HG03103 (cell line): ENCODE data around the gene ACKR2.
"Not testable (repeated sequence)": the region's sequence is repeated elsewhere in the genome, so short reads cannot be mapped to it uniquely, and the experiment has no call there.

Source experiments
- ATAC-seq: cut with Tn5 transposase; IDR thresholded peaks from one replicate; pipeline ENCODE4 v1.9.1; 2021; ENCODE audit warnings: low read depth; ENCODE audit not compliant: unreplicated experiment

Gene ACKR2

DNA sequence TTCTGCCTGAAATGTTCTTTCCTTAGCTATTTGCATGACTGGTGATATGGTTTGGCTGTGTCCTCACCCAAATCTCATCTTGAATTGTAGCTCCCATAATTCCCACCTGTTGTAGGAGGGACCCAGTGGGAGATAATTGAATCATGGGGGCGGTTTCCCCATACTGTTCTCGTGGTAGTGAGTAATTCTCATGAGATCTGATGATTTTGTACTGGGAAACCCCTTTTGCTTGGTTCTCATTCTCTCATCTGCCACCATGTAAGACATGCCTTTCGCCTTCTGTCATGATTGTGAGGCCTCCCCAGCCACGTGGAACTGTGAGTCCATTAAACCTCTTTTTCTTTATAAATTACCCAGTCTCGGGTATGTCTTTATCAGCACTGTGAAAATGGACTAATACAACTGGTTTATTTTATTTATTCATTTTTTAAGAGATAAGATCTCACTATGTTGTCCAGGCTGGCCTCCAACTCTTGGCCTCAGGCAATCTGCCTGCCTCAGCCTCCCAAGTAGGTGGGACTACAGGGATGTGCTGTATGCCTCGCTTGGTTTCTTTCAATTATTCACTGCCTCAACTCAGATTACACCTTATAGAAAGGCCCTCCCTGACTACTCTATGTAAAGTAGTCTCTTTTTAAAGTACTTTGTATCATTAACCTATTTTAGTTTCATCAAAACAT lies 74.1 kb downstream of the ACKR2 start:
- not testable (repeated sequence) for ATAC-seq

- no peak for ATAC-seq
Observed at GRCh38 chr3:42884324-42884723, 75.1 kb downstream of the ACKR2 start.

DNA sequence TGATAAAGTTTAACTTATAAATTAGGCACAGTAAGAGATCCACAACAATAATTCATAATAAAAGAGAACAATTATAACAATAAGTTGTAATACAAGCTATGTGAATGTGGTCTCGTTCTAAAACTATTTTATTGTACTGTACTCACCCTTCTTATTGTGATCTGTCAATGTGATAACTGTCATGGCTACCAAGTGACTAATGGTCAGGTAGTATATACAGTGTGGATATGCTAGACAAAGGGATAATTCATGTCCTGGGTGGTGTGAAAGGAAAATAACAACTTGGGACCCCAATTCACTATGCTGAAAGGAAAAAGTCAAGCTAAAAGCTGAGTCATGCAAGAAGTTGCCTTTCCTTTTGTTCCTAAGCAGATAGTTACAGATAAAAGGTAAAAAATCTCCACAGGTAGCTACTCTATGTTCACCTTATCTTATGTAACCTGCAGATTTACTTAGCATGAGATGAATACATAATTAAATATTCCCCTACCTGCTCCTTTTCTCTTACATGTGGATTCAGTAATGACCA lies 77.1 kb downstream of the ACKR2 start:
- no peak for ATAC-seq

DNA sequence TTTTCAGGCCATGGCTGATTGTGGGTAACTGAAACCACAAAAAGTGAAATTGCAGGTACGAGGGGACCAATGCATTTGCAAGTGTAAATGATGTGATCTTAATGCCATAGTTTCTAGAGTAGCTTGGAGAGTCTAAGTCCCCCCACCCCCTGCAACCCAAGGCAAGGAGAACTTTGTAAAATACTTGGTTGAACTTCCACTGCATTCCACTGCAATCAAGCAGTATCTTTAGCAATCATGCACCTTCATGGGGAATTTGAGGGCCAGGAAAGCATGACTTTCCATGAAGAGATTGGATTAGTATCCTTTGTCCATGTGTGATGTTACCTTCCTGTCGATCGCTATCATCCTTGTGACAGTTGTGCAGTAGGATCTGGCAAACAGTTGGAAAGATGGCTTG lies 77.8 kb downstream of the ACKR2 start:
- no peak for ATAC-seq

- no peak for ATAC-seq
Observed at GRCh38 chr3:42891042-42891441, 81.8 kb downstream of the ACKR2 start.

GRCh38 chr3:42892169-42892568 lies 82.9 kb downstream of the ACKR2 start:
- ATAC-seq, result no peak

DNA sequence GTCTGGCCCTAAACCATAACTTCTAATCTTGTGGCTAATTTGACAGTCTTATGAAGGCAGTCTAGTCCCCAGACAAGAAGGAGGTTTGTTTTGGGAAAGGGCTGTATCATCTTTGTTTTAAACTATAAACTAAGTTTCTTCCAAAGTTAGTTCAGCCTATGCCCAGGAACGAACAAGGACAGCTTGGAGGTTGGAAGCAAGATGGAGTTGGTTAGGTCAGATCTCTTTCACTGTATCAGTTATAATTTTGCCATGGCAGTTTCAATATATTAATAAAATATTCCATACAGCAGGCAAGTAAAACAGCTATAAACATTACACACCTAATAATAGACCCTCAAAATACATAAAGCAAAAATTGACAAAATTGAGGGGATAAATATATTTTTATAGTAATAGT lies 83.6 kb downstream of the ACKR2 start:
- no peak for ATAC-seq

DNA sequence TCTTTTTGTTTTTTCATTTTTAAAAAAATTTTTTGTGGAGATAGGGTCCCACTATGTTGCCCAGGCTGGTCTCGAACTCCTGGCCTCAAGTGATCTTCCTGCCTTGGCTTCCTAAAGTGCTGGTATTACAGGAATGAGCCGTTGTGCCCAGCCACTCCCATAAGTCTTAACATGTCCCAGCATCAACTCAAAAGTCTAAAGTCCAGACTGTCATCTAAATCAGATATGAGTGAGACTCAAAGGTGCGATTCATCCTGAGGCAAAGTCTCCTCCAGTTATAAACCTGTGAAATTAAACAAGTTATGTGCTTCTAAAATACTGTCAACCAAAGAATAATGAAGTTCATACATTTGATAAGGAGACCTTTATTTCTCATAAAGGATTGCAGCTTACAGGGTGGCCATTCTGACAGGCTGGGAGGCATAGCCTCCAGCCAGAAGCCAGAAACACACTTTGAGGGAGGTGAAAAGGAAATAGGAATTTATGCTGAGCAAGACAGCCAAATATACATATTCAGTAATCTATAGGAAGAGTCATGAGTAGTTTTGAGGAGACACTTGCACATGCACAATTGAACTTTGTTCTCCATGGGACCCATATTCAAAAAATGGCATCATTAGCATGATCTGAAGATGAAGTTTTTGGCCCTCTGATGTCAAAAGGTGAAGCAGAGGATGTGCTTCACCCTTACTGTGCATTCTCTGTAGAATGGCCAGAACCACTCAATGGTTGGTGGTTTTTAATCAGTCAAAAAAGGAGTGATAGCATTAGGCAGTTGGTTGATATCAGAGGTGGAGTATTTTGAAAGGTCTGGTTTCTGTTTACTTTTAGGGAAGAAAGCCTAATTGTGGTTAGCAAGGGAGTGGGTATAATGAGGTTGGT lies 85.7 kb downstream of the ACKR2 start:
- no peak for ATAC-seq

- ATAC-seq, result no peak
Observed at GRCh38 chr3:42895580-42895868, 86.3 kb downstream of the ACKR2 start.

GRCh38 chr3:42898896-42899675 lies 89.8 kb downstream of the ACKR2 start:
- ATAC-seq, result no peak

- ATAC-seq, result no peak
Observed at GRCh38 chr3:42900226-42901072, 91.2 kb downstream of the ACKR2 start.

- ATAC-seq, result no peak
Observed at GRCh38 chr3:42901073-42901415, 91.8 kb downstream of the ACKR2 start.

DNA sequence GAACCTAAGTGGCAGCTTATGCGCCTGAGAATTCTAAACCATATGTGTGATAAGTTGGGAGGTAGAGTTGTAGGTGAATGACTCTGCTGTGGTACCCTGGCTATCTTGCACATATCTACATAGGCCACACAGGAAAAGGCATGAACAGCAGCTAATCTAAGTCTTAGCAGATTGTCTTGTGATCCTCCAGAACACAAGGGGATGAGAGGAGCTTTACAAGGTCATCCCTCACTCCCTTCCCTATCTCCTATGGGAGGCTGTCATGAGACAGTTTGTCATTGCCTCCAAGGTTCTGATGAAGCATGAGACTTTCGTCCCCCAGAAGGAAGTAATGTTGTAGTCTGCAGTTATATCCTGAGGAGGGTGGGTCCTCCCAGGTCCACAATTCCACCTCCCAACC lies 93.0 kb downstream of the ACKR2 start:
- ATAC-seq, result no peak

GRCh38 chr3:42904076-42904475 lies 94.8 kb downstream of the ACKR2 start:
- no peak for ATAC-seq

GRCh38 chr3:42905740-42906069 lies 96.5 kb downstream of the ACKR2 start:
- no peak for ATAC-seq

GRCh38 chr3:42906070-42906847 lies 97.0 kb downstream of the ACKR2 start, which contains the start of gene ZNF662:
Gene ZNF662, plus strand, starts transcription at chr3:42906142. Its CDS starts 1,973 bp downstream, at chr3:42908115.
- ATAC-seq, result no peak

DNA sequence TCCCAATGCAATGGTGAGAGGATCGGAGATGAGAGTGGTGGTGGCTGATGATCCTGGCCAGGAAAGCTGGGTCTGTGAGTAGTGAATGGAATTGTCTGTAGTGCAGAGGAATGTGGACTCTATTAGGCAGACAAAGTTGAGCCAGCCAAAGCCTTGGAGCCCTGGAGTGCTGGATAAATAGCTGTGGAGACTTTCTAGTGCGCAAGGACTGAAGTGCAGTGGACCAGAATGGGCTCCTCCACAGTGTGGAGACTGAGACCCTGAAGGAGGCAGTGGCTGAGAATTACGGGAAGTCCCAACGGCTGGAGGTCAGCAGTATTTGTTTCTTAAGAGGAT lies 97.6 kb downstream of the ACKR2 start:
- ATAC-seq, result no peak

DNA sequence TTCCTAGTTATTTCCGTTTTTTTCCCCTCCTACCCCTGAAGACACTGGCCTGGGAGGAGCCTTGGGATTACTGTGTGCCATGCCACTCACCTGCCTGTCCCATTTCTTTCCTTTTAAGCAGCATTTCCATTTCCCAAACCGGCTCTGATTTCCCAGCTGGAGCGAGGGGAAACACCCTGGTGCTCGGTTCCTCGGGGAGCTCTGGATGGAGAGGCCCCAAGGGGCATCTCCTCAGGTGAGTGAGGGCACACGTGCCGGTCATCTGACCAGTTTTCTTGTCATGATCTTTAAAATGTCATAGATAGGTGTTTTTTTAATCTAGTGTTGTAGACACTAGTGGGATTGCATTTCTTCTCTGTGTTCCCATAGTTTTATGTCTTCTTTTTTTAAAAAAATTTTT lies 99.4 kb downstream of the ACKR2 start:
- no peak for ATAC-seq

DNA sequence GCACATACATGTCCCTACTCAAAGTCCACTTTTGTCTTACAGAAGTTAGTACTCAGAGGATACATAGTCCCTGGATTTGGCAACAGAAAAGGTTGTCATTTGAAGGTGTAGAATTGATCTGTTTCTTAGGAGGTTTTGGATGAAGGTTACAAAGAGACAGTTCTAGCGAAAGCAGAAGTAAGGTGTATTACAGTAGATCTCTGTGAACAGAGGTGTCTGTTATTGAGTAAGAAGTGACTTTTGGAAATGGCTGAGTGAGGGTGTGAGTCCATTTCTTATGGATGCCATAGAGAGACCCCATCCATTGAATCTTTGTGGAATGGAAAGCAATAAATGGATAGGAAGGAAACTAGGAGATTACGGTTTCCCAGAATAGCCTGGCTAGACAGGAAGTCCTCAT lies 102.3 kb downstream of the ACKR2 start:
- ATAC-seq, result no peak
